ENCODE results near the gene SIAE. TPM values are rescaled to one million over a fixed set of nuclear protein-coding genes. Genes with fewer than 3 reads are reported as not detected.

The SIAE gene
- total RNA-seq, 4 donors from 2014 or later, result 8.5 to 17.1 (median 12.8) TPM

DNA sequence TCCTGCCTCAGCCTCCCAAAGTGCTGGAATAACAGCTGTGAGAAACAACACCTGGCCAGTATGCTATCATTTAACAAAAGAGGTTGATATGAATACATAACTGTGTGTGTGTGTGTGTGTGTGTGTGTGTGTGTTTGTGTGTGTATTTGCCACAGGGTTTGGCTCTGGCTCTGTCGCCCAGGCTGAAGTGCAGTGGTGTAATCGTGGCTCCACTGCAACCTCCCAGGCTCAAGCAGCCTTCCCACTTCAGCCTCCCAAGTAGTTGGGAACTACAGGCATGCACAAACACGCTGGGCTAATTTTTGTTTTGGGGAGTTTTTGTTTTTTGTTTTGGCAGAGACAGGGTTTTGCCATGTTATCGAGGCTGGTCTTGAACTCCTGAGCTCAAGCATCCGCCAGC lies 4.9 kb upstream of the SIAE start:
- TF ChIP-seq CTCF (IDR thresholded peaks at IDR 0.05; ENCODE audit: low read depth), result no peak

DNA sequence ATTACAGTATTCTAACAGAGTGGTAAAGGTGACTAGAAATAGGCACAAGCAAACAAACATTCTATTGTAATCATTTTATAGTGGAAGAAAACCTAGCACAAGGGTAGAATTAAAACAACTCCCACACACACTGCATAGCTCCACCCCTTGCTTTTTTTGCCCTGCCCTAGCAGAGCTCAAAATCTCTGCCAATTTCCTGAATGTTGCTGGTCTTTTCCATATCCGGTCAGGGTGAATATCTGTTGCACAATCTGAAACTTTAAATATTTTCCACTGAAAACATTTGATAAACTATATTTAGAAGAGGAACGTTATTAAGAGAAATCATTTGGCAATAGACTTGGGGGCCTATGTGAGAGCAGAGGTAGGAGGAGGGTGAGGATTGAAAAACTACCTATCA lies 2.8 kb upstream of the SIAE start:
- no peak for TF ChIP-seq CTCF (IDR thresholded peaks at IDR 0.05; ENCODE audit: low read depth)

DNA sequence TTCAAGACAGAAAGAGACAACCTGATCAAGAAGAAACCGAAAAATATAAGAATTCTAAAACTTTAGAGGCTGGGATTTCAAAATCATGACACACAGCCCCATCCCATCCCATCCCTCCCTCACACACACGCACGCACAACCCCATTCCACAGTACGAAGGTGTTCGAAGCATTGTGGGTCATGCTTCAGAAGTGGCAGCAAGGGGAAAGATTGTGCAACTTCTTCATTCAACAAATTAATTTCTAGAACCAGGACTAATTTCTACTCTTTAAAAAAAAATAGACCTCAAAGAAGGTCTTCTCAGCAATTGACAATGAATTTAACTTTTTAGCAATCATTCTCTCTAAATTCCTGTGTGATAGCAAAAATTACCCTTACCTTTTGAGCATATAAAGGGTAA lies 1.0 kb upstream of the SIAE start:
- no peak for TF ChIP-seq CTCF (IDR thresholded peaks at IDR 0.05; ENCODE audit: low read depth)

DNA sequence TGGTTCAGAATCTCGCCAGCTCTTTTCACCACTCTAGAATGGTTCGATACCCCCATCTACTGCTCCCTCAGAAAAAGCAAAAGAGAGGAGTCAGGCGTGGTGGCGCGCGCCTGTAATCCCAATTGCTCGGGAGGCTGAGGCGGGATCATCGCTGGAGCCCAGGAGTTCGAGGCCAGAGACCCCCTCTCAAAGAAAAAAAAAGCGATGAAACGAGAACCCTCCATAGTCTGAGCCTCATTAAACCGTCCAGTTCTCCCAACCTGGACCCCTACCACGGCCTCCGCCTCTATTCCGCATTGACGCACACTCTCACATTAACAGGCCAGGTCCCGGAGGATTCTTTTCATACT lies 604 bp upstream of the SIAE start:
- no peak for TF ChIP-seq CTCF (IDR thresholded peaks at IDR 0.05; ENCODE audit: low read depth)

DNA sequence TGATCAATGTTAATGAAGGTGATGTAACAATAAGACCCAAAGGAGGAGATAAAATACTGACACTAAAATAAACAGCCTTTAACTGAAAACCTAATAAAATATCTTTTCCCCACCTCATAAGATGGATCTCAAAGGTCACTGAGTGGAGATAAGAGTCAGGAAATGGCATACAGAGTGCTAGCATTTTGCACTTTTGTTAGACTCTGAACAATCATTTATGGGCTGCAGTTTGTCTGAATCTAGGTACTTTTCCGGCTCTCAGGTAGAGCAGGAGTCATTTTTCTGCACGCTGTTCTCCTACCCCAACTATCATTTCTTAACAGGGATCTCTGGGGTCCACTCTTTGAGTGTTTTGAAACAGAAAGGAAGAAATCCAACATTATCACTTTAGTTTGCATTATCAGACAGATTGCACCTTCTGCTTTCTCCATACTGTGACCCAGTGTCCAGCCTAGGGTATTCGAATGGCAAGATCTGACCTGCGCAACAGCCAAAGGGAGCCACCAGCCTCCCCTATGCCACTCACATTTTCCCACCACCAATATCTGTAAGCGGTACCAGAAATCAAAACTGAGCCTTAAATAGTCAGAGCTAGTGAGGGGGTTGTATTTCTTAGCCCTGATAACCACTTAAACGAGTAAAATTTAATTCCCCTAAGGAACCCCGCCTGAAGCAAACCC lies 863 bp downstream of the SIAE start:
- no peak for TF ChIP-seq CTCF (IDR thresholded peaks at IDR 0.05; ENCODE audit: low read depth)

DNA sequence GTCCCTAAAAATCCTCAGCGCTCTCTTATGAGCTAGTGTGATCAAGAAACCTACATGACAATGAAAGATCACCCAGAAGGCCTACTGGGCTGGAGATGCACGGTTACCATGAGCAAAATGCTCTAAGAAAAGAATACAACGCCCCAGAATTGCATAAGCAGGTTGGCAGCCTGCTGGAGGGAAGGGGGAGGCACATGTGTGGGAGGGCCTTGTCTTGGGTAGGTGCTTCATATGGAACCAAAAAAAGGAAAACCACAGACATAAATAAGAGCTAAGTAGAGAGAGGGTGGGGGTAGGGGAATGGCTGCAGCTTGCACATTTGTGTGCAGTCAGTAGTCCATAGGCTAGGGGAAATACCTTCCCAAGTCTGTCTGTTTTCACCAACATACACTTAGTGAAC lies 2.8 kb downstream of the SIAE start:
- TF ChIP-seq CTCF (IDR thresholded peaks at IDR 0.05; ENCODE audit: low read depth), result no peak

- no peak for TF ChIP-seq CTCF (IDR thresholded peaks at IDR 0.05; ENCODE audit: low read depth)
Observed at GRCh38 chr11:124669193-124669592, 4.3 kb downstream of the SIAE start.

All from subcutaneous adipose tissue (tissue), 4 donors.